GM10266 (cell line): Measurements from ENCODE around the gene ATOX1.

Experiments used
- DNase-seq: peaks from one replicate; pipeline ENCODE4 v3.0.0; 2012; ENCODE audit errors: extremely low spot score
- TF ChIP-seq, protein P1 (sequence below): IDR thresholded peaks from 2 replicates; pipeline ENCODE4 v1.5.1; 2012; ENCODE audit warnings: mild to moderate bottlenecking, low read depth; ENCODE audit not compliant: control insufficient read depth, insufficient read depth; ENCODE audit errors: missing control alignments

Gene ATOX1

DNA sequence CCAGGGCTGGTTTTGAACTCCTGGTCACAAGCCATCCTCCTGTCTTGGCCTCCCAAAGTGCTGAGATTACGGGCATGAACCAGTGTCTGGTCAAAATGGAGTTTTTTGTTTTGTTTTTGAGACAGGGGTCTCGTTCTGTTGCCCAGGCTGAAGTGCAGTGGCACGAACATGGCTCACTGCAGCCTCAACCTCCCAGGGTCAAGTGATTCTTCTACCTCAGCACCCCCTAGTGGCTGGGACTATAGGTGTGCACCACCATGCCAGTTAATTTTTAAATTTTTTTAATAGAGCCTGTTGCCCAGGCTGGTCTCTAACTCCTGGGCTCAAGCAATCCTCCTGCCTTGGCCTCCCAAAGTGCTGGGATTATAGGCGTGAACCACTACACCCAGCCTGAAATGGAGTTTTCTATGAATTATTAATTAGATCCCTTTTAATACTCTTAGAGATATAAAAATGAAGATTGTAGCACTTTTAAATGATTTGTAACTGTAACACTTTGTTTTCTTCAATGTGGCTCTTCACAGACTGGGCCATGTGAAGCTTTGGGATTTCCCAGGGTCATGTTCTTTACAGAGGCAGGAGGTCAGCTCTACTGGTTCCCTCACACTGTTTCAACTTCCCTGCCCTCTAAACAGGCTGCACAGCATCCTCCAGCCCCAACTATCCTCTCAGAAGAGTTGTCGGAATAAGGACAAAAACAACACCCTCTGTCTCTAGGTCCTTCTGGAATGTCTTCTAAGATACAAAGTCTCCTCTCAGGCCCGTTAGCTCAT, 39.0 kb downstream of the ATOX1 start:
- TF ChIP-seq, protein P1, sequence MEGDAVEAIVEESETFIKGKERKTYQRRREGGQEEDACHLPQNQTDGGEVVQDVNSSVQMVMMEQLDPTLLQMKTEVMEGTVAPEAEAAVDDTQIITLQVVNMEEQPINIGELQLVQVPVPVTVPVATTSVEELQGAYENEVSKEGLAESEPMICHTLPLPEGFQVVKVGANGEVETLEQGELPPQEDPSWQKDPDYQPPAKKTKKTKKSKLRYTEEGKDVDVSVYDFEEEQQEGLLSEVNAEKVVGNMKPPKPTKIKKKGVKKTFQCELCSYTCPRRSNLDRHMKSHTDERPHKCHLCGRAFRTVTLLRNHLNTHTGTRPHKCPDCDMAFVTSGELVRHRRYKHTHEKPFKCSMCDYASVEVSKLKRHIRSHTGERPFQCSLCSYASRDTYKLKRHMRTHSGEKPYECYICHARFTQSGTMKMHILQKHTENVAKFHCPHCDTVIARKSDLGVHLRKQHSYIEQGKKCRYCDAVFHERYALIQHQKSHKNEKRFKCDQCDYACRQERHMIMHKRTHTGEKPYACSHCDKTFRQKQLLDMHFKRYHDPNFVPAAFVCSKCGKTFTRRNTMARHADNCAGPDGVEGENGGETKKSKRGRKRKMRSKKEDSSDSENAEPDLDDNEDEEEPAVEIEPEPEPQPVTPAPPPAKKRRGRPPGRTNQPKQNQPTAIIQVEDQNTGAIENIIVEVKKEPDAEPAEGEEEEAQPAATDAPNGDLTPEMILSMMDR, result peak; percentile 37
- no peak for DNase-seq

DNA sequence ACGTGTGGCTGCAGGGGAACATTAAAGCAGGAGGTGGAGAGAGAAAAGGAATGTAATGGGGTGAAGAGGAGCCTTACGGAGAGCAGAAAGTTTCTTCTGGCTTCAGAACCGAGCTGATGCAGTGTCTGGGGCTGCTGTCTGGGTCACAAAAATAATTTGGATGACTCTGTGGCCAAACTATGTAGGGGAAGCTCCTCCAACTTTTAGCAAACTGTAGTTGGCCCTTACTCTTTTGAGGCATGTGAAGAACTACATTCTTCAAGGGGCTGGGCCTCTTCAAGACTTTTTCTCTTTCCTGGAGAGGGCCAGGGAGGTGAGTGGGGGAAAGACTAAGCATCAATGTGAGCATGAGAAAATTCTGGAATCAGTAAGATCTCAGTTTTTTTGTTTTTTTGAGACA, 39.8 kb downstream of the ATOX1 start:
- TF ChIP-seq, protein P1, result no peak
- DNase-seq, result no peak

DNA sequence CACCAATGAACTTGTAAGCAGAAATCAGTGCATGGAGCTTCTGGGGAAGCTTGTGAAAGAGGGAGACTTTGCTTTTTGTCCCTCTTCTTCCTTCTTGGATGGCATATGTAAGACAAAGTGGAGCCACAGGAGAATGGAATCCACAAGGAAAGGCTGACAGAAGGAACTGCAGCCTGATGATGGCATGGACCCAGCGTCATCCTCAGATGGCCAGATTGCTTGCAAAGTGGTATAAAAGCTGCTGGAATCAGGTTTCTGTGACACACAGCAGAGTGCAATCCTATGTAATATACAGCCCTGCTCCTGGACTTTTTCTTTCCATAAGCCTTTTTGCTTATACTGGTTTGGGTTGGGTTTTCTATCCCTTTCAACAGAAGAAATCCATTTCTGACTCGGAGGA, 40.3 kb downstream of the ATOX1 start:
- DNase-seq, result no peak
- TF ChIP-seq, protein P1, result no peak

DNA sequence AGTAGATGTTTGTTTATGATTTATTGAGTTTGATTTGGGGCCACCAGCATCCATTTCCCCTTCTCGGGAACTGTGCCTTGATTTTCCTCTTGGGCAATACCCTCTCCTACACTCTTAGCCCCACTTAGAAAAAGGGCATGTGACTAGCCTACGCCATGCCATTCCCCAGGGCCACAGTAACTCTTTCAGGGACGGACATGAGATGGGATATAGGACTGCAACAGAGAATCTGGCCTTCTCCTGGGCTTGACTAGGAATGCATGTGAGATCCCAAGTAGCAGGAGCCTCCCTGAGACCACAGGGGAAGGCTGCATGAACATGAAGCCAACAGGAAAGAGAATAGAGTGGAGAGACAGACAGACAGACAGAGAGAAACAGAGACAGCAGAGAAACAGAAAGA, 41.0 kb downstream of the ATOX1 start:
- DNase-seq, result no peak
- TF ChIP-seq, protein P1, result no peak

DNA sequence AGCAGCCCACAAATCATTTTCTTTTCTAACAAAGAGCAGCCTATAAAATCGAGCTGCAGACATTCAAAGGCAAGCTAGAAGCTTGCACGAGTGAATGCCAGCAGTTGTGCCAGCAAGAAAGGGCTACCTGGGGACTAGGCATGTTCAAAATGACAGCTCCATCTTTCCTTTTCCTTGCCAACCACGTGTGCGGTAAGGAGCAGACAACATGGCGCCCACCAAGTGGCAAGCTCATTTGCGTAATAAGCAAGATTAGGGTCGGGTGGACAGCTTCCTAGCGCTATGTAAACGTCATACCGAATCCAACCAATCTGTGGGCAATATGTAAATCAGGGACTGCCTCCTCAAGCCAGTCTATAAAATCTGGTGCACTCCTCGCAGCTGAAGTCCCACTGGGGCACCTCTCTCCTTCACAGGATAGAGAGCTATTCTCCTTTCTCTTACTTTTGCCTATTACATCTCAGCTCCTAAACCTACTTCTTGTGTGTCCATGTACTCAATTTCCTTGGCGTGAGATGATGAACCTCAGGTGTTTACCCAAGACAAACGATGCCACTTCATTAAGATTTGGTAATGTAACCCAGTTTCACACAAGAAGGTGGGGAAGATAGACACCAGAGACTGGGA, 49.2 kb downstream of the ATOX1 start:
- TF ChIP-seq, protein P1, result no peak
- no peak for DNase-seq

DNA sequence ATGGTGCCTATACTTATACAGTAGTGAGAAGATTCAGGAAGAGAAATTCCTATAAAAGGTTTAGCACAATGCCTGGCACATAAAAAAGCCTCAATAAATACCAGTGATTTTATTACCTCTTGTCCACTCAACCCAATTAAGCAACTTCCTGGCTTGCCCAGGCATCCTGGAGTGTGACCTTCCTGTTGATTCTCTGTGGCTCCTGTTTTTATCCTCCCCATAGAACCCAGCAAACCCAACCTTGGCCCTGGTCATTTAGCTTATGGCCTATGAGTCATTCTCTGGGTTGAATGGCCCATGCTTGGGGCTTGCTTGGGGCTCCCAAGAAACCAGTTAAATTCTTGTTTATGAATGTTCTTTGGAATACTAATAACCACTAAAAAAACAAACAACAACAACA, 50.3 kb downstream of the ATOX1 start:
- DNase-seq, result no peak
- TF ChIP-seq, protein P1, result no peak

DNA sequence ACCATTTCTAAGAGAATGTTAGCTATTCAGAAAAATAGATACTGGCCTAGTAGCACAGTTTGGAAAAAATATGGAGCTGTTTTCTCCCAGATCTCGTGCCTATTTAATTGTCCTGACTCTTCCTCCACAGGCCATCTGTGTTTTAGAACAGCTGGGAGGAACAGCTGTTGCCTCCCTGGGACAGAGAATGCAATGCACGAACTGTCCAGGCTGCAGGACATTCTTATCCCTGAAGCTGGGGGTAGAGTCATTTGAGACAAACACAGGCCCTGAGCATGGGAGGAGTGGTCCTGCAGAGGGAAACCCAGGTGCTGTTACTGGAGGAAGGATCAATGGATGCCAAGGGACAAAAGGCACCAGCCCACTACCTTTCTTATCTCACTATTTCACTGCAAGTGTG, 50.9 kb downstream of the ATOX1 start:
- DNase-seq, result no peak
- TF ChIP-seq, protein P1, result no peak
